ENCODE measurements around the gene UNC45B.
"Not testable (repeated sequence)": the region's sequence is repeated elsewhere in the genome, so short reads cannot be mapped to it uniquely, and the experiment has no call there.

The UNC45B gene

DNA sequence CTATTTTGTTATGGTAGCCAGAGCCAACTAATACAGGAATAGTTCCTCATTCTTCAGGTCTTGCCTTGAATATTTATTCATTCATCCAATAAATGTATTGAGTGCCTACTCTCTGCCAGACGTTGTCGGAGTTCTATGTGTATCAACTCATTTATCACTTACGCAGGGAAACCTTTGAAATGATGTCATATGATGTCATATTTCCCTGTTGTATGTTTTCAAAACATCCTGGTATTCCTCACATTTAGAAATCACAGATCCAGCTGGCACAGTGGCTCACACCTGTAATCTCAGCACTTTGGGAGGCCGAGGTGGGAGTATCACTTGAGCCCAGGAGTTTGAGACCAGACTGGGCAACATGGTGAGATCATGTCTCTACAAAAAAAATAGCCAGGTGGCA is 2.8 kb upstream of the UNC45B start:
- no peak for DNase-seq

DNA sequence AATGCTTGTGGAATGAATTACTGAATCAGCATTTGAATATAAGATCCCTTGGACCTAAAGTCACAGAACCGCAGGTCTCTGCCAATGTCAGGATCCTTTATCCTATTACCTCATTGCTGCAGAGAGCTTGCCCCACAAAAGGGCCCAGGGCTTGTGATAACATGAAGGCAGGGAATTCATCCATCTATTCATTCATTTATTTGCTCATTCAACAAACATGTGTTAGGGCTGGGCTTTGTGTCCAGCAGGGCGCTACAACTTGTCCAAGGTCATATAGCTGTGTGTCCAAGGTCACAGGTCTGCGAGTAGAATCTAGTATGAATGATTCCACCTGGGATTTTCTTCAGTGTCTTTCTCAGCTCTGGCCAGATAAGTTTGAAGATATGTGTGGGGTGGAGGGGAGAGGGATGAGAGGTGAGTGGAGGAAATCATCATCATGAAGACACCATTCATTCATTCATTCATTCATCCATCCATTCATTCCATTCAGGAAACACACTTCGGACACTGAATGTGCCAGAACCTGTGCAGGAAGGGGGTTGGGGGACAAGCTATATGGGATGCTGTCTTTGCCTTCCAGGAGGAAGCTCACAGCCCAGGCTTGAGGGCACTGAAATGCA is 1.3 kb upstream of the UNC45B start:
- no peak for DNase-seq

DNA sequence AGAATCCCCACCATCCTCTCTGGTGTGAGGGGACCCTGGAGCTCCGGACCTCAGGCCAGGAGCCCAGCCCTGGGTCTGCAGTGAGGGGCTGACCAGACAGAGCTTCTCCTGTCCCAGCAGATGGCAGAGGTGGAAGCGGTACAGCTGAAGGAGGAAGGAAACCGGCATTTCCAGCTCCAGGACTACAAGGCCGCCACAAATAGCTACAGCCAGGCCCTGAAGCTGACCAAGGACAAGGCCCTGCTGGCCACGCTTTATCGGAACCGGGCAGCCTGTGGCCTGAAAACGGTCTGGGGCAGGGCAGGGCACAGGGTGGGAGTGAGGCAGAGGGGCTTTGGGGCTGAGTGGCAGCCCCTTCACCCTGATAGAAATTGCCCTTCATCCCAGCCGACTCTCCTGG is 527 bp downstream of the UNC45B start:
- no peak for DNase-seq

DNA sequence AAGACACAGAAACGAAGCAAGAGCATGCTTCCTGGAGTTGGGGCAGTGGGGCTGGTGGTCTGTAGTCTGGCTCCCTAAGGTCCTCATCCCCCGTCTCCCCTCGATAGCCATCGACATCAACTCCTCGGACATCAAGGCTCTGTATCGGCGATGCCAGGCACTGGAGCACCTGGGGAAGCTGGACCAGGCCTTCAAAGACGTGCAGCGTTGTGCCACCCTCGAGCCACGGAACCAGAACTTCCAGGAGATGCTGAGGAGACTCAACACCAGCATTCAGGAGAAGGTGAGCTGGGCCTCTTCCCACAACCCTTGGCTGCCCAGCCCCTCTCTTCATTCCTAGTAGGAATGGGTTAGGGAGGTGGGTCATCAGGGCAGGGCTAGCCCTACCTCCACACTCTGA is 2.3 kb downstream of the UNC45B start:
- DNase-seq, result no peak

DNA sequence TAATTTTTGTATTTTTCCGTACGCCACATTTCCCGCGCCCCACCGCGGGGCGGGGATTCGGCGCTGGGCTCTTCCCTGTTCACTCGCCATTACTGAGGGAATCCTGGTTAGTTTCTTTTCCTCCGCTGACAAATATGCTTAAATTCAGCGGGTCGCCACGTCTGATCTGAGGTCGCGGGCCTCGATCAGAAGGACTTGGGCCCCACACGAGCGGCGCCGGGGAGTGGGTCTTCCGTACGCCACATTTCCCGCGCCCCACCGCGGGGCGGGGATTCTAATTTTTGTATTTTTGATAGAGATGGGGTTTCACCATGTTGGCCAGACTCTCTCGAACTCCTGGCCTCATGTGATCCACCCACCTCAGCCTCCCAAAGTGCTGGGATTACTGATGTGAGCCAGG is 3.5 kb downstream of the UNC45B start:
- not testable (repeated sequence) for DNase-seq

DNA sequence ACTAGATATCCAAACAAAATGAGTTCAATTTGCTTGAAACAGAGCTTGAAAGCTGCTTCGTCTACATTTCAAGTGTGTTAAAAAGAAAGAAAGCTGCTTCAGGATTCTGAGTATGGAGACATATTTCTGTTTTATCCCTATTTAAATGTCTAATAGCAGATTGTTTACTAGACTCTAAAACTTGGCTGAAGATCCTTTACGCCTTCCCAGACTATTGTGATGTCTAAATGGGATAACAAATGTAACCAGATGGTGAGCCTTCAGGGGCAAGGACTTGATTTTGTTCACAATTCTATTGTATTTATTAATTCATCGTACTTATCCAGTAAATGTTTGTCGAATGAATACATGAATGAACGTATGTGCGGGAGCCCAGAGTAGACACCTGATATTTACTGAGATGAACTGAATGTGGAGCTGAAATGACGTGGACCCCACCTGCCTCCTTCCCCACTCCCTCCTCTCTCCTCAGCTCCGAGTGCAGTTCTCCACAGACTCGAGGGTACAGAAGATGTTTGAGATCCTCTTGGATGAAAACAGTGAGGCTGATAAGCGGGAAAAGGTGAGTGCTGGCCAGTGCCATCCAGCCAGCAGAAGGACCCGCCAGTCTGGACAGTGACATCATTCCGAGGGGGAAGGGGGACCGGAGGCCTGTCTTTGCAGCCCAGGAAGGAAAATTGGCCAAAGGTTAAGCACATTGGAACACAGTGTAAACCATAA is 5.0 kb downstream of the UNC45B start:
- no peak for DNase-seq

DNA sequence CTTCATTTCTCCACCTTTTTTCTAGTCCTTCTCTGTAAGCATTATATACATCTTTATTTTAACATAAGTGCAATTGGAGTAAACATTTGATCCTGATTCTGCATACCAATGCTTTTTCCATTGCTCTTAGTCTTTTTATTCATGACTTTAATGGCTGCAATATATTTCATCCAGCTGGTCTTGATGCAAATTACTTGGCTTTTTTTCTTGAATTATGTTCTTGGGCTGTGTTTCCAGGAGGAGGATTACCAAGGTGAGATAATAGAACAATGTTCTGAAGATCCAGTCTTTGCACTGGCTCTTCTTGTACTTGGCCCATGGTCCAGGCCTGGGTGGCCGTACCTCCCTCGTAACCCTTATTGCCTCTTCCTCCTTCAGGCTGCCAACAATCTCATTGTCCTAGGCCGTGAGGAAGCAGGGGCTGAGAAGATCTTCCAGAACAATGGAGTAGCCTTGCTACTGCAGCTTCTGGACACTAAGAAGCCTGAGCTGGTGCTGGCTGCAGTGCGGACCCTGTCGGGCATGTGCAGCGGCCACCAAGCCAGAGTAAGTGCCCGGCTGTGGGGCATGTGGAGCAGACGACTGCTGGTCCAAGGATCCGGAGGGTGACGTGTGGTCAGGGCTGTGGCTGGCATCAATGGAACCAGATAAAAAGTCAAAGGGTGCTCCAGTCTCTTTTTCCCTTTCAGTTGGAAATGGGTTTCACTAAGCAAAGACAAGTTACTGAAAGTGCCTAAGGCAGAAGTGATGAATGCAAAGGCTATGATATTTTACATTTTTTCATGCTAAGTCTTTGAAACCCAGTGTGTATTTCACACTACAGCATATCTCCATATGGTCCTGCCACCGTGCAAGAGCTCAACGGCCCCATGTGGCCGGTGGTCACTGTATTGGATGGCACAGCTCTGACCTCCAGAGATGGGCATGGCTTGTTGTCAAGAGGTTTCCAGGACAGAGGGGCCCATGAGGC is 6.9 kb downstream of the UNC45B start:
- DNase-seq, result no peak

DNA sequence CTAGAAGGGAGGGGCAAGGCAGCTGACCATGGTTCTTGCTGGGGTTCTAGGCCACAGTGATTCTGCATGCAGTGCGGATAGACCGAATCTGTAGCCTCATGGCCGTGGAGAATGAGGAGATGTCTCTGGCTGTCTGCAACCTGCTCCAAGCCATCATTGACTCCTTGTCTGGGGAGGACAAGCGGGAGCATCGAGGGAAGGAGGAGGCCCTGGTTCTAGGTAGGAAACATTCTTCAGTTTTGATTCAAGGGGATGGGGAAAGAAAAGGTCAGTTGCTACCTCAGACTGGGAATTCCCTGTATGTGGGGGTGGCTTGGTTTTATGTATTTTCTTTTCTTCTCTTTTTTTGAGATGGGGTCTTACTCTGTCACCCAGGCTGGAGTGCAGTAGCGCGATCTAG is 7.6 kb downstream of the UNC45B start:
- no peak for DNase-seq

DNA sequence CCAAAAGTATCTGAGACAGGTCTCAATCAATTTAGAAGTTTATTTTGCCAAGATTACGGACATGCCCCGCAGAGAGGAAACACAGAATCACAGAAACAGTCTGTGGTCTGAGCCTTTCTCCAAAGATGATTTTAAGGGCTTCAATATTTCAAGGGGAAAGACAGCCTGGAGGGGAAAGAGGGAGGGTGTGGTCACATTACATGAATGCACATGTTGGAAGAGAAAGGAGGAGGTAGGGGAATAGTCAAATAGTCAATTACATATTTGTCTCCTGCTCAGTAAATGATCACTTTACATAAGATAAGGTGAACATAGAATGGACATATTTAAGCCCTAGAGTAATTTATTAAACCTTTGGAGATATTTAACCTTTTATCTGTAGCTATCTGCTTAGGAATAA is 12.3 kb downstream of the UNC45B start:
- DNase-seq, result no peak

DNA sequence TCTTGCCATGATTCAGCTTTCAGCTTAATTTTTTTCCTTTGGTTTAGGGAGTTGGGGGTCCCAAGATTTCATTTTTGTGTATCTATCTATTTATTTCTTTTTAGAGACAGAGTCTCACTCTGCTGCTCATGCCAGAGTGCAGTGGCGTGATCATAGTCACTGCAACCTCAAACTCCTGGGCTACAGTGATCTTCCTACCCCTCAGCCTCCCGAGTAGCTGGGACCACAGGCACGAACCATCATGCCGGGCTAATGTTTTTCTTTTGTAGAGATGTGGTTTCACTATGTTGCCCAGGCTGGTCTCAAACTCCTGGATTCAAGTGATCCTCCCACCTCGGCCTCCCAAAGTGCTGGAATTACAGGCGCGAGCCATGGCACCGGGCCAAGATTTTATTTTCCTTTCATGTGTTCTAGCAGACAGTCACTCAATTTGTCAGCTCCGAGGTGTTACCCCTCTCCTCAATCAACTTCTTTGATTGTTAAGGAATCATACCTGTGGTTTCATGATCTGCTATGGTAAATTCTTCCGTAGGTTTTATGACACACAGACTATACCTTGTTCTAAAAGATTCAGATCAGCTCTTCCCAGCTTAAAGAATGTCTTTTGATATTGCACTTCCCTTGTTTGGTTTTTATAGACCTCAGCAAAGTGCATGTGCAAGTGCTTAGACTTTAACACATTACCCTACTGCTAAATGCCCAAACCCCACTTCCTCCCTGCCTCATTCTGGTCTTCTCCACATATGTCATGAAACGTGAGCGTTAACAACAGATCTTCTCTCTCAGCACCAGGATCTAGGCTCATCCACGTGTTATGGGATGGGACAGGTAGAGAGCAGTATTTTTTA is 13.0 kb downstream of the UNC45B start:
- DNase-seq, result no peak

DNA sequence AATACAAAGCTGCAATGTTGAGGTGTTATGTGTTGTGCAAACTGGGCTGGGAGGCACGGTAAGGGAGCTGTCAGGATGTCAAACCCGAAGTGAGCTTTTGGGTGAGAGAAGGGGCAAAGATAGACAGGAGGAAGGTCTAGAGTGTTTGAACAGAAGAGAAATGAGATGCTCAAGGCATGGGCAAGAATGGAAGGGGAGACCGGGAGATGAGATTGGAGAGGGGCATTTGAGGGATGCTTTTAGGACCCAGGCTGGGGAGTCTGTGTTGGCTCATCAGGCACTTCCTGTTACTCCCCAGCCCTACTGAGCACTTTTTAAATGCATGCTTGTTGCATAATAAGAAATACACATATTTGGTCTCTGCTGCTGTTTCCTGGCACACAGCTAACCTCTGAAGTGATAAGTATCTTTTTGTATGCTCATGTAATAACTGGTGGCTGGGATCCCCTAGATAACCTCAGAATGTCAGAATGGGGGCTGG is 13.7 kb downstream of the UNC45B start:
- DNase-seq, result no peak

DNA sequence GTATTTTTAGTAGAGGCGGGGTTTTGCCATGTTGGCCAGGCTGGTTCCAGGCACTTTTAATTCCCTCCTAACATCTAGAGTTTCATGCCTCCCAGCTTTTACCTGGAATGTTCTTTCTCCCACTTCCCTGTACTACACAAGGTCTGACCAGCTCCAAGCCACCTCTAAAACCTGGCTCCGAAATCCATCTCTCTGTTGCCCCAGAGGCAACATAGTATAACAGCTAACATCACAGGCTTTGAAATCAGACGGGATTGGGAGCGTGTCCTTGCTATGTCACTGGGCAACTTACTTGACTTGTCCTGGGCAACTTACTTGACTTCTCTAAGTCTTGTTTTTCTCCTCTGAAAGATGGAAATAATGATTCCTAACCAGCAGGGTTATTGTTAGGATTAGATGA is 15.1 kb downstream of the UNC45B start:
- DNase-seq, result no peak

DNA sequence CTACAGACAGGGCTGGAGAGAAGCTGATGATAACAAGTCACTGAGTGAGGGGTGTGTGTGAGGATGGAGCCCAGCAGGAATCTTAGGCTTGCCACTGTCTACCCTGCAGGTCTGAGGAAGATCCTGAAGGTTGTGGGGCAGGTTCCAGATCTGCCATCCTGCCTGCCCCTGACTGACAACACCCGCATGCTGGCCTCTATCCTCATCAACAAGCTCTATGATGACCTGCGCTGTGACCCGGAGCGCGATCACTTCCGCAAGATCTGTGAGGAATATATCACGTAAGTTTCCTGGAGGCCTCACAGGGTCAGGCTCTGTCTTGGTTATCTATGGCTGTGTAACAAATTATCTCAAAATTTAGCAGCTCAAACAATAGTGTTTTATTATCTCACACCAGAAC is 16.3 kb downstream of the UNC45B start:
- no peak for DNase-seq

DNA sequence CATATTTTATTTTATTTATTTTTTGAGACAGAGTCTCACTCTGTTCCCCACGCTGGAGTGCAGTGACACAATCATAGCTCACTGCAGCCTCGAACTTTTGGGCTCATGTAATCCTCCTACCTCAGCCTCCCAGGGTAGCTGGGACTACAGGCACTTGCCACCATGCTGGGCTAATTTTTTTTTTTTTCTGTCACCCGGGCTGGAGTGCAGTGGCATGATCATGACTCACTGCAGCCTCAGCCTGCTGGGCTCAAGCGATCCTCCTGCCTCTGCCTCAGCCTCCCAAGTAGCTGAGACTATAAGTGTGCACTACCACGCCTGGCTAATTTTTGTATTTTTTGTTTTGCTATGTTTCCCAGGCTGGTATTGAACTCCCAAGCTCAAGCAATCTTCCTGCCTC is 17.1 kb downstream of the UNC45B start:
- DNase-seq, result no peak

DNA sequence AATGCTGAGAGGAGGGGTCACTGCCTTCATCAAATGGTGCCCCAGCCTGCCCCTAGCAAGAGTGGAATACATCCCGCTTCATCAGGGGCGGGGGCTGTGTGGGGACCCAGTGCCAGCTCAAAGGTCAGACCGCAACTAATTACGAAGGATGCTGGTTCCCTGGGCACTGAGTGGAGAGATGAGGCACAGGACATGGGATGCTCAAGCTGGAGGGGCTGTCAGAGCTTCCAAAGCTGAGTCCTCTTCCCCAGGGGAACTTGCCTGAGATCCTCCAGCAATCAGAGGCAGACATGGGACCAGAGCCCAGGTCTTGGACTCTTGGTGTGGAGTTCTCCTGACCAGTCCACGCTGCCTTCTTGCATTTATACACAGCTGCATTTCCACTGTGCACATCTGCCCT is 18.9 kb downstream of the UNC45B start:
- no peak for DNase-seq

DNA sequence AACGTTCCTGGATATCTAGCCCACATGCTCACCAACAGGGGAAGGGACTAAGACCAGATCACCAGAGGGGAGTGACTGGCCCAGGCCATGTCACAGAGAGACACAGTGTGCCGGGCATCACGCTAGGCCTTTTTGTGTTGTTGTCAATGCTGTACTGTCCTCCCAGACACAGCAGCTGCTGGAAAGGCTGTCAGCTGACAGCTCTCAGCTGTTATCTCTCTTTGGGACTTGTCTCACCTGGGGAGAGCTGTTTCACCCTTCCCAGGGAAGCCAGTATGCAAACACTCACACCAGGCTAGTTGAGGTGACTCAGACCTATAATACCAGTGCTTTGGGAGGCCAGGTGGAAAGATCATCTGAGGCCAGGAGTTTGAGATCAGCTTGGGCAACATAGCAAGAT is 19.4 kb downstream of the UNC45B start:
- DNase-seq, result no peak

DNA sequence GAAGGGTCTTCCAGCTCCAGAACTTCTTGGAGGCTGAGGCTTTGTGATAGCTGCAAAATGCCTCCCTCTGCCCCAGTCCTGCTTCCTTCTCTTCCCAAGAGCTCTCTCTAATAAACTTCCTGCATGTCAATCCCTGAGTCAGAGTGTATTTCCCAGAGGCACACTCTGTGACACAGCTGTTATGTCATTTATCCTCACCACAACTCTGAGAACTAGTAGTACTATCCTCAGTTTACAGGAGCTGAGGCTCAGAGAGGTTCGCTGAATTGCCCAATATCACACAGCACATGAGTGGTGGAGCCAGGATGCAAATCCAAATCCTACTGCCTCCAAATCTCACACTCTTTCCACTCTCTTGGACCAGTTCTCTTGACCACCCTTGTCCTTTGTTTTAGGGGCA is 20.0 kb downstream of the UNC45B start:
- no peak for DNase-seq

DNA sequence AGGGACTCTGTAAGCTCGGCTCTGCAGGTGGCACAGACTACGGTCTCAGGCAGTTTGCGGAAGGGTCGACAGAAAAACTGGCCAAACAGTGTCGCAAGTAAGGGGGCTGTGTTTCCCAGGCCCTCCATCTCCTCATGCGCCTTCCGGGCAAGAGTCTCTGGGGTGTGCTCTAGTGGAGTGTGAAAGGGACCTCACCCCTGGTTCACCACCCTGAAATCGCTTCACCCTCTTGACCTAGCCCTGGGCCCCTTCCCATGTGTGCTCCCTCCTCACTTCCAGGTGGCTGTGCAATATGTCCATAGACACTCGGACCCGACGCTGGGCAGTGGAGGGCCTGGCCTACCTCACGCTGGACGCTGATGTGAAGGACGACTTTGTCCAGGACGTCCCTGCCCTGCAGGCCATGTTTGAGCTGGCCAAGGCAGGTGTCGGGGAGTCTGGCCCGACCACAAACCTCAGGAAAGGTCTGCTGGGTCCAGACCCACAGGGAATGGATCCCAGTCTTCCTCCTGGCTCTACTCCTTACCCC is 22.3 kb downstream of the UNC45B start:
- DNase-seq, result no peak

DNA sequence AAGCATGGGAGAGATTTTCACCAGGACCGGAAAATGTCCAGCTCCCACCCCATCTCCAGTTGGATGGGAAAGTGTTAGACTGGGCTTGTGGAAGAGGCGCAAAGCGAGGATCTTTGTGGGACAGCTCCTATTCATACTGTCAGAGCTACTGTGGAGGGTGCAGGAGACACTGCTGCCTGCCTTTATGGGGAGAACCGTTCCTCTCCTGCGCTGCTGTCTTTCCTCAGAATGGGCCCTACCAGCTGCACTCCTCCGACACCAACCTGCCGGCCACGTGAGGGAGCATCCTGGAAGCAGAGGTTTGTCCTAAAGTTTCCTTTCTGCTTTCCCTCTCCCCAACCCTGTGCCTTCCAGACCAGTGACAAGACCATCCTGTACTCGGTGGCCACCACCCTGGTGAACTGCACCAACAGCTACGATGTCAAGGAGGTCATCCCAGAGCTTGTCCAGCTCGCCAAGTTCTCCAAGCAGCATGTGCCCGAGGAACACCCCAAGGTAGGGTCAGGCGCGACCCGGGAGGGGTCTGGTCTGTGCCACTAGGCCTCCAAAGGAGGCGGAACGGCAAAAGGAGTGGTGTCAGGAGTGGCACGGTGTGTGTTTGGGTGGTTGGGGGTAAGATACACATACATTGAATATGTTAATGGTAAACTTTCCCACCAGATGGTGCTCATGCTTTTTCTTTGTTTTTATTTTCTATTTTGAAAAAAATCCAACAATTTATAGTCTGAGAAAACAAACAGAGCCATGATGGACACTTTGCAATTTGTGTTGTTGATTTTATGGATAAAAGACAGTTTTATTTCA is 23.6 kb downstream of the UNC45B start:
- no peak for DNase-seq

DNA sequence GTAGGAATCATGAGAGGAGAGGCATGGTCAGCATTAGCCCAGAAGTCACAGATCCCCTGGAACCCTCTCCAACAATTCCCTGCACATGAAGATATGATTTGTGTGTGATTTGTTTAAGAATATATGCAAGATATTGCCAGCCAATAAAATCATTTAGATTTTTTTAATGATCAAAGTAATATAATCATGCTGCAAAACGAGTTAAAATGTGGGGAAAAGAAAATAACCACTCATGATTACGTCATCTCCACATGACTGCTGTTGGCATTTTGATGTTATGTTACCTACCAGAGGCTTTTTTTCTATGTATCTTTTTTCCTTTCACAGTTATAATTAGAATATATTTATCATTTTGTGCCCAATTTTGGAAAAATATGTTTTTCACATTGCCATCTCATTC is 24.2 kb downstream of the UNC45B start:
- no peak for DNase-seq

DNA sequence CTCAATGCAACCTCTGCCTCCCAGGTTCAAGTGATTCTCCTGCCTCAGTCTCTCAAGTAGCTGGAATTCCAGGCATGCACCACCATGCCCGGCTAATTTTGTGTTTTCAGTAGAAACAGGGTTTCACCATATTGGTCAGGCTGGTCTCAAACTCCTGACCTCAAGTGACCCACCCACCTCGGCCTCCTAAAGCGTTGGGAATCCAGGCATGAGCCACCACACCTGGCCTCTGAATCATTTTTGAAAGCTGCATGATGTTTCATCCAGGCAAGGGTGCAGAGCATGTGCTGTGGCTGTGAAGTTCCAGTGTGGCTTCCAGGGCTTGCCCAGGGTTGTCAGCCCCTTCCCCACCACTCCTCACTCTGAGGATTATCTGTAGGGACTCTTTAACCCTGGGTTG is 24.7 kb downstream of the UNC45B start:
- DNase-seq, result not testable (repeated sequence)

Data from NCI-H2171 treated with DMSO at 0.1 percent for 48 hours (cell line).